MM.1S (cell line): ENCODE data around the gene GCG.

ENCODE experiments used
- EZH2 ChIP-seq: fragments of 300-600 bp; sonication (generic); optimal IDR thresholded peaks from 2 replicates; pipeline ENCODE3; 2017; ENCODE audit warnings: low read depth, mild to moderate bottlenecking, antibody characterized with exemption, low read length, mixed read lengths
- EZH2phosphoT487 ChIP-seq: fragments of 300-600 bp; sonication (generic); IDR thresholded peaks from 2 replicates; pipeline ENCODE4 v1.6.1; 2018; ENCODE audit warnings: antibody characterized with exemption, low read length
- TF ChIP-seq, protein P1 (sequence below): fragments of 300-600 bp; sonication (generic); IDR thresholded peaks from 2 replicates; pipeline ENCODE4 v1.5.1; 2016; ENCODE audit warnings: antibody characterized with exemption, low read length, mixed read lengths

DNA sequence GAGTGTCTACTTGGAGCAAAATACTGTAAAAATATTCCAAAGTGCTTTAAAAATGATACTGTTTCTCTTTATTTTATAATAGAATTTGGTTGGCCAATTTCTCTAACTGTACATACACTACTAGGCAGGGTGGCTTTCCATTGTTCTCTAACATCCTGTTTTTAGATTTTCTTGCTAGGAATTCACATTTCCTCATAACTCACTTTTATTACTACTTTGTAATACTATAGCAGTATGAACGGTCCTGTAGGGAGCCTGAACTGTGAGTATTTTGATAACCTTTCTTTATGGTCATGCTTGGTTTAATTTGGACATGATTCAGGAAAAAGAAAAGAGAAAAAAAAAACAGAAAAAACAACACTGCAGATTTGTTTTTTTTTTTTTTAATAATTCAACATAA lies 37.8 kb downstream of the GCG start:
- TF ChIP-seq, protein P1, sequence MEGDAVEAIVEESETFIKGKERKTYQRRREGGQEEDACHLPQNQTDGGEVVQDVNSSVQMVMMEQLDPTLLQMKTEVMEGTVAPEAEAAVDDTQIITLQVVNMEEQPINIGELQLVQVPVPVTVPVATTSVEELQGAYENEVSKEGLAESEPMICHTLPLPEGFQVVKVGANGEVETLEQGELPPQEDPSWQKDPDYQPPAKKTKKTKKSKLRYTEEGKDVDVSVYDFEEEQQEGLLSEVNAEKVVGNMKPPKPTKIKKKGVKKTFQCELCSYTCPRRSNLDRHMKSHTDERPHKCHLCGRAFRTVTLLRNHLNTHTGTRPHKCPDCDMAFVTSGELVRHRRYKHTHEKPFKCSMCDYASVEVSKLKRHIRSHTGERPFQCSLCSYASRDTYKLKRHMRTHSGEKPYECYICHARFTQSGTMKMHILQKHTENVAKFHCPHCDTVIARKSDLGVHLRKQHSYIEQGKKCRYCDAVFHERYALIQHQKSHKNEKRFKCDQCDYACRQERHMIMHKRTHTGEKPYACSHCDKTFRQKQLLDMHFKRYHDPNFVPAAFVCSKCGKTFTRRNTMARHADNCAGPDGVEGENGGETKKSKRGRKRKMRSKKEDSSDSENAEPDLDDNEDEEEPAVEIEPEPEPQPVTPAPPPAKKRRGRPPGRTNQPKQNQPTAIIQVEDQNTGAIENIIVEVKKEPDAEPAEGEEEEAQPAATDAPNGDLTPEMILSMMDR = no peak
- no peak for TF ChIP-seq EZH2
- no peak for TF ChIP-seq EZH2phosphoT487
